ENCODE data around the gene CDHR5. TPM values are rescaled to one million over a fixed set of nuclear protein-coding genes. Genes with fewer than 3 reads are reported as not detected.

CDHR5 gene
- total RNA-seq, 1 donor from 2014 or later = not detected

- no peak overlapping the region for H3K4me3 ChIP-seq
- intact Hi-C loops (cut with DNase I) = no loop called here
- no peaks in the 10 kb centered on the region for H3K4me1 ChIP-seq
- no peaks in the 10 kb centered on the region for H3K27me3 ChIP-seq
- no peak overlapping the region for H3K27ac ChIP-seq
- DNase-seq (ENCODE audit: extremely low spot score in 2 of 2) = no peak
- TF ChIP-seq POLR2AphosphoS5 (IDR thresholded peaks at IDR 0.05; ENCODE audit: insufficient read depth in 1 of 2, low read depth in 1 of 2) (no peak), POLR2A (IDR thresholded peaks at IDR 0.05) (no peak), CTCF (IDR thresholded peaks at IDR 0.05) (no peak)
- peaks cover 0 to 92% of the 10 kb centered on the region in 2 donors for H3K36me3 ChIP-seq
- no peaks in the 10 kb centered on the region for H3K9me3 ChIP-seq
Observed at GRCh38 chr11:597166-597725, 27.5 kb downstream of the CDHR5 start.

GRCh38 chr11:596374-596773 lies 28.4 kb downstream of the CDHR5 start:
- H3K36me3 ChIP-seq = peaks cover 0 to 91% of the 10 kb centered on the region in 2 donors
- no peaks in the 10 kb centered on the region for H3K4me1 ChIP-seq
- no peak overlapping the region for H3K4me3 ChIP-seq
- H3K27me3 ChIP-seq = no peaks in the 10 kb centered on the region
- no peak for DNase-seq (ENCODE audit: extremely low spot score in 2 of 2)
- H3K9me3 ChIP-seq = no peaks in the 10 kb centered on the region
- TF ChIP-seq POLR2AphosphoS5 (IDR thresholded peaks at IDR 0.05; ENCODE audit: insufficient read depth in 1 of 2, low read depth in 1 of 2) (no peak), POLR2A (IDR thresholded peaks at IDR 0.05) (no peak), CTCF (IDR thresholded peaks at IDR 0.05) (no peak)
- no peak overlapping the region for H3K27ac ChIP-seq
- intact Hi-C loops (cut with DNase I) = no loop called here

GRCh38 chr11:595400-595799 lies 29.4 kb downstream of the CDHR5 start:
- Histone ChIP-seq H3K4me1 (no peaks in the 10 kb centered on the region), H3K27ac (no peak overlapping the region), H3K9me3 (no peaks in the 10 kb centered on the region), H3K27me3 (no peaks in the 10 kb centered on the region), H3K4me3 (no peak overlapping the region), H3K36me3 (peaks cover 0 to 92% of the 10 kb centered on the region in 2 donors)
- TF ChIP-seq POLR2A (IDR thresholded peaks at IDR 0.05) (no peak), POLR2AphosphoS5 (IDR thresholded peaks at IDR 0.05; ENCODE audit: insufficient read depth in 1 of 2, low read depth in 1 of 2) (no peak), CTCF (IDR thresholded peaks at IDR 0.05) (no peak)
- intact Hi-C loops (cut with DNase I) = no loop called here
- DNase-seq (ENCODE audit: extremely low spot score in 2 of 2) = no peak

GRCh38 chr11:593347-593746 lies 31.4 kb downstream of the CDHR5 start:
- no peak overlapping the region for H3K27ac ChIP-seq
- H3K4me1 ChIP-seq = no peaks in the 10 kb centered on the region
- TF ChIP-seq CTCF (IDR thresholded peaks at IDR 0.05) = no peak
- no peak for TF ChIP-seq POLR2AphosphoS5 (IDR thresholded peaks at IDR 0.05; ENCODE audit: insufficient read depth in 1 of 2, low read depth in 1 of 2)
- TF ChIP-seq POLR2A (IDR thresholded peaks at IDR 0.05) = no peak
- intact Hi-C loops (cut with DNase I) = no loop called here
- no peak overlapping the region for H3K4me3 ChIP-seq
- DNase-seq (ENCODE audit: extremely low spot score in 2 of 2) = no peak
- H3K36me3 ChIP-seq = peaks cover 0 to 91% of the 10 kb centered on the region in 2 donors
- H3K9me3 ChIP-seq = no peaks in the 10 kb centered on the region
- no peaks in the 10 kb centered on the region for H3K27me3 ChIP-seq

- H3K4me3 ChIP-seq = no peak overlapping the region
- no peaks in the 10 kb centered on the region for H3K27me3 ChIP-seq
- no peaks in the 10 kb centered on the region for H3K9me3 ChIP-seq
- H3K4me1 ChIP-seq = no peaks in the 10 kb centered on the region
- no peak overlapping the region for H3K27ac ChIP-seq
- intact Hi-C loops (cut with DNase I) = no loop called here
- DNase-seq (ENCODE audit: extremely low spot score in 2 of 2) = no peak
- TF ChIP-seq CTCF (IDR thresholded peaks at IDR 0.05) (no peak), POLR2A (IDR thresholded peaks at IDR 0.05) (no peak), POLR2AphosphoS5 (IDR thresholded peaks at IDR 0.05; ENCODE audit: insufficient read depth in 1 of 2, low read depth in 1 of 2) (no peak)
- H3K36me3 ChIP-seq = peaks cover 0 to 91% of the 10 kb centered on the region in 2 donors
Observed at GRCh38 chr11:592918-593317, 31.8 kb downstream of the CDHR5 start.

Measured in vagina (tissue), 2 donors.